HG03354 (cell line): ENCODE results near the gene BRF1.

Source experiments
- ATAC-seq: cut with Tn5 transposase; IDR thresholded peaks from one replicate; pipeline ENCODE4 v1.9.1; 2021; ENCODE audit warnings: mild to moderate bottlenecking; ENCODE audit not compliant: unreplicated experiment, poor library complexity, severe bottlenecking

BRF1 gene

DNA sequence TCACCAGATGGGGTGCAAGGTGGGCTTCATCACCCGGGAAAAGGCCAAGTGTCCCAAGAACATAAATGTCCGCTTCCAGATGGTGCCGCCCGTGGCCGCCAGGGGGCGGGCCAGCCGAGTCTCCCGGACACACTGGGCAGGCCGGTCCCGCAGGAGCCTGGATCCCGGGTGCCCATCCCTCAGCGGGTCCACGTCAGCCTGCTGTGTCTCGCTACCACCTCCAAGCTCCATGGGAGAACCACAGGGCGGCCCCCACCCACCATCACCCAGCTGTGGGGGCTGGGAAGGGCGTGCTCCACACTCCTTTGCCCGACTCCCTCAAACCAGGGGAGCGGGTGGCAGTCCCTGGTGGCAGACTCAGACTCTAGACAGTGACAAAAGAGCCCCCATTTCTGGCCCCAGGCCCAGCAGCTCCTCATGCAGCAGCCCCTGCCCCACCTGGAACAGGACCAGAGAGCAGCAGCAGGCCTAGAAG is 97.7 kb downstream of the BRF1 start:
- no peak for ATAC-seq

GRCh38 chr14:105201925-105202513 is 98.8 kb downstream of the BRF1 start:
- no peak for ATAC-seq

GRCh38 chr14:105201156-105201924 is 99.5 kb downstream of the BRF1 start:
- no peak for ATAC-seq

DNA sequence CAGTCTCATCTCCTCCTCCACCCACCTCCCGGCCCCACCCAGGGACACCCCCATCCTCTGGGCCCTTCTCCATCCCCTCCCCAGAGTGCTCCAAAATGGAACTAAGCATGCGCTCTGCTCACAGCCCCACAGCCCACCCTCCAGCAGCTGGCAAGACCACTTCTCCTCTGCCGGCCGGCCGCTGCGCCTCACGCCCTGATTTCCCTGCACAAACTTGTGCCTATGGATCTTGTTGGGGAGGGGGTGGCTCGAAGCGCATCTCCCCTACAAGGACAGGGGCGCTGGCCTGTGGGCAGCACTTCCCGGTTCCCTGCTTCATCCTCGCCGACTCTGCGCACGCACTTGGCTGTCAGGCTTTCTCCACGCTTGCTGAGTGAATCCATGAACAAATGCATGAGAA is 100.2 kb downstream of the BRF1 start:
- ATAC-seq, result no peak

DNA sequence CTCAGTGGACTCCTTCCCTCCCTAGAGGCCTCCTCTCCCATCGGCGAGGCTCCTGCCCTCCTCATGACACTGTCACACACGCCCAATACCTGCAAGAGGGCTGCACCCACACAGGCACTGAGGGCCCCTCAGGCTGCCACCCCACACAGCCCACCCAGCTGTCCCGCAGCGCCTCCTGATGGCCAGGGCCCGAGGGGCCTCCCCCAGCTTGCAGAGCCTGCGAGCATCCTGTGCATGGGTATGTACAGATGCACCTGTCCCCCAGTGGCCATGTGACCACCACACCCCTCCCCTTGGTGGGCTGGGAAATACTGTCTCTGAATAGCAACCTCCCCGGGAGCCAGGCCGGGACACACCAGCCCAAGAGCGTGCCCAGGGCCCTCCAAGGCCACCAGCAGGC is 100.7 kb downstream of the BRF1 start:
- ATAC-seq, result no peak

DNA sequence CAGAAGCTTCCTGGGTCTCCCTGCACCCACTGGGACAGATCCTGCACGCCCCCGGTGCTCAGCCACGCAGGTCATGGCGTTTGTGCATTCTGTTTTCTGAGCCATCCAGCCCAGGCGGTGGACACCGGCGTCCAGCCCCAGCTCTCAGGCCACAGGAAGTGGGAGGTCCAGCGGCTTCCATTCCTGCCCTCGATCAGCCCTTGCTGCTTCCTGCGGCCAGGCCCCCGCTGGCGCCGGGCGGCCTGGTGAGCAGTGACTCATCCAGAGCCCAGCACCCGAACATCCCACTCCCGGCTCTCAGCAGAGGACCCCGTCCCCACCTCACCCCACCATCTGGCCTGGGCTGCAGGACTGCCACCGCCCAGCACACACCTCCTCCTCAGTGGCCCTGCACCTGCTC is 101.7 kb downstream of the BRF1 start:
- ATAC-seq, result no peak

DNA sequence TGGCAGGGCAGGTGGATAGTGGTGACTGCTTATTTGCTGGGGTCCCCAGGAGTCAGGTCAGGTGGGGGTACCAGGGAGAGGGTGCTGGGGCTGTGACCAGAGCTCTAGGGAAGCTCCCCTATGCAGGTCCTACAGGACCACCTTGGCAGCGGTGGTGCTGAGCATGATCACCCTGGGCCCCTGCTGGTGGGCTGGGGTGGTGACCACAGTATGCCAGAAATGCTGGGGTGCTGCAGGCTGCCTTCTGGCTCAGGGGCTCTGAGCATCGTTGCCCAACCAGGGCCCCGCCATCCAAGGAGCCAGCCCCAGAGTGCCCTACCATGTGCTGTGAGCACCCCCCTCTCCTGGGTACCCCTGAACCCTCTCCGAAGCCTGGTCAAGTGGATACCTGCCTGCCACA is 102.2 kb downstream of the BRF1 start:
- ATAC-seq, result no peak

GRCh38 chr14:105197211-105197641 is 103.6 kb downstream of the BRF1 start:
- no peak for ATAC-seq

DNA sequence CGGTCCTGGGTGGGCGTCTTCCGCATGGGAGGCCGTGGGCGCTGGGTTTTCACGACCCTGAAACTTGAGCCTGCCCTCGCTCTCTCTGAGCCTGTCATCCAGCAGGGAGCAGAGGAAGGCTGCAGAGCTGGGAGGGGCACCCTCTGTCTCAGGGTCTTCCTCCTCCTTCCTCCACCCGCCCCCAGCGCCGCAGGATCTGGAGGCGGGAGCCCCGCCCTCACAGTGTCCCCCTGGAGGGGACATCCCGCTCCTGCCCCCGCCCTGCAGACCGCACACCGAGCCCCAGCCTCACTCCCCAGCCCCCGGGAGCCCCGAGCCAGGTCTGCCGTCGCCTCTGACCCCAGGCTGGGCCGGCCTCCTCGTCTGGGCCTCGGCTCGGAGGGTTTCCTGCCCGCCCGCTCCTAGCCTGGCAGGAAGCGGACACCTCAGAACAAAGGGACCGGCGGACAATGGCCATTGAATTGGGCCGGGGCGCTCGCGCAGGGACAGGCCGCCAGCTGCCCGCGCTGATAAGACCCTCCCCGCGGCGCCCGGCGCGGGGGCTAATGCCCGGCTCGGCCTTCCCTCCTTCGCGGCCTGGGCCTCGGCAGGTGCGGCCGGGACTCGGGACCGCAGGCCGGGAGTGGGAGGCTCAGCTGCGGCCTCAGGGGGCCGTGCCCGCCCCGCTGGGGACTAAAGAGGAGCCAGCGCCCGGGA is 104.4 kb downstream of the BRF1 start:
- no peak for ATAC-seq

- no peak for ATAC-seq
Observed at GRCh38 chr14:105195522-105196264, 105.1 kb downstream of the BRF1 start.

DNA sequence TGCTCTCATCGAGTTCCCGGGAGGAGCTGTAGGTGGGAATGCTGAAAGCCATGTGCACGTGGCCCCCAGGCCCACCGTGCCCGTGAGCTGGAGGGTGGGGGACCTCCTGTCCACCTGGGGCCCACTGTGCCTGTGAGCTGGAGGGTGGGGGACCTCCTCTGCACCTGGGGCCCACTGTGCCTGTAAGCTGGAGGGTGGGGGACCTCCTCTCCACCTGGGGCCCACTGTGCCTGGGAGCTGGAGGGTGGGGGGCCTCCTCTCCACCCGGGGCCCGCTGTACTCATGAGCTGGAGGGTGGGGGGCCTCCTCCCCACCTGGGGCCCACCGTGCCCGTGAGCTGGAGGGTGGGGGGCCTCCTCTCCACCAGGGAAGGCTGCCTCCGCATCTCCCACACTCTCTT is 105.8 kb downstream of the BRF1 start:
- no peak for ATAC-seq

DNA sequence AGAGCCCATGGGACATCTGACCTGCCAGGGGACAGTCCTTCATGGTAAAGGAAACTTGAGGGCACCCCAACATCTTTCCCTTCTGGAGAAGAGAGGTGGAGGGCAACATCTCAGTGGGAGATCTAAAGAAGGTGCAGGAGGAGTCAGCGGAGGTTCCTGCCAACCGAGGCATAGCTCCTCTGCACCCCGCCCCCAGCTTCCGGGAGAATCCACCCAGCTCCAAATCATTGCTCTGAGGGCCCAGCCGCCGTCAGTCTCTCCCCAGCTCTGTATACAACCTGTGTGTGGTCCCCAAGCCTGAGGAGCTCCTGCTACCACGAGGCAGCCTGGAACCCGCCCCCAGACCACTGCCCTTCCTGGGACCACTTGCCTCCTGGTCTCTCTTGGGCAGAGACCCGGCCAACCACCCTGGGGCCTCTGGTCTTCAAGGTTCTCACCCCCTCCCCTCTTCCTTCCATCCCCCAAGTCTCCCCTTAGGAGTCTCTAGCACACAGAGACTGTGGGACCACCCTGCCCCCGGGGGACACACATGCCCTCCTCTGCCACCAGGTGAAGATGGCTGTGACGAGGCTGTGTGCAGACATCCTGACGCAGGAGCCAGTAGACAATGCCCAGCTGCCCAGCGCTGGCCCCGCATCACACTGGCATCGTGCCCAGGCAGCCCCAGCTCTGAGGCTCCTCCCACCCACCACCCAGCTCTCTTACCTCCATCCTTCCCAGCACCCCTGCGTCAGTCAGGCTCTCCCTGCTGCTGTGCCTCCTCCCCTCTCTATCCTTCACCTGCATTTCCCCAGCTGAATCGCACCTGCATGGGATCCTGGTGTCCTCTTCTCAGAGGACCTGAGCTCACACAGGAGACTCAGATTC is 106.7 kb downstream of the BRF1 start:
- ATAC-seq, result no peak

- ATAC-seq, result no peak
Observed at GRCh38 chr14:105192866-105193731, 107.7 kb downstream of the BRF1 start.

- ATAC-seq, result no peak
Observed at GRCh38 chr14:105187935-105188524, 112.8 kb downstream of the BRF1 start.

DNA sequence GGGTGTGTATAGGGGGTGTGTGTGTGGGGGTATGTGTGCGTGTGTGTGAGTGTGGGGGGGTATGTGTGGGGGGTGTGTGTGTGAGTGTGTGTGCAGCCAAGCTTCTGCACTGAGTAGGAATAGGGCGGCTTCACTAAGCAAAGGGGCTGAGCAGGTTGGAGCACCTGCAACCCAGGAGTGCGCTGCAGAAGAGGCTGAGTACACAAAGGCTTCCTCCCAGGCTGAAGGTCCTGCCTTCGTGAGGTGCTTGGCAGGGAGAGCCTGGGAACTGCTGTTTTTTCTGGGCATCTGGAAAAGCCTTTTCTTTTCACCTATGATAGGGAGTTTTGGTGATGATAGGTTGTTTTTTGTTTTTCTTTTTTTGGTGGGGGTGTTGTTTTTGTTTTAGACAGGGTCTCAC is 113.7 kb downstream of the BRF1 start:
- ATAC-seq, result no peak

GRCh38 chr14:105185973-105186372 is 114.8 kb downstream of the BRF1 start:
- ATAC-seq, result no peak

- ATAC-seq, result no peak
Observed at GRCh38 chr14:105185001-105185400, 115.8 kb downstream of the BRF1 start.

GRCh38 chr14:105184461-105184860 is 116.3 kb downstream of the BRF1 start:
- no peak for ATAC-seq
